SK-N-SH treated with all-trans-retinoic acid at 6 μM for 48 hours (cell line): ENCODE results near the gene COL4A1.

ENCODE experiments used
- ATAC-seq: fragments of 200-7000 bp; cut with Tn5 transposase; 3 replicates; pipeline ENCODE4 v1.9.1; 2020; ENCODE audit warnings: mild to moderate bottlenecking, moderate library complexity
- ARNTL ChIP-seq: fragments of 450-650 bp; formaldehyde crosslinking; IDR thresholded peaks from 2 replicates; pipeline ENCODE4 v1.5.0; 2020; ENCODE audit warnings: low read depth, mild to moderate bottlenecking, moderate library complexity, borderline replicate concordance
- CSDC2 ChIP-seq: fragments of 250-450 bp; sonication (Bioruptor Pico); IDR thresholded peaks from 2 replicates; pipeline ENCODE4 v1.5.0; 2020; ENCODE audit warnings: mild to moderate bottlenecking, moderate library complexity
- ESRRG ChIP-seq: fragments of 250-450 bp; sonication (Bioruptor Pico); IDR thresholded peaks from 2 replicates; pipeline ENCODE4 v1.6.1; 2021; ENCODE audit warnings: mild to moderate bottlenecking
- GLIS3 ChIP-seq: fragments of 250-450 bp; sonication (Bioruptor Pico); IDR thresholded peaks from 2 replicates; pipeline ENCODE4 v1.5.0; 2020; ENCODE audit warnings: mild to moderate bottlenecking, moderate library complexity
- OSR1 ChIP-seq: fragments of 250-450 bp; sonication (Bioruptor Pico); IDR thresholded peaks from 2 replicates; pipeline ENCODE4 v1.8.0; 2022; ENCODE audit warnings: moderate library complexity, mild to moderate bottlenecking, inconsistent platforms
- PPARA ChIP-seq: fragments of 250-450 bp; sonication (Bioruptor Pico); IDR thresholded peaks from 2 replicates; pipeline ENCODE4 v1.5.0; 2020; ENCODE audit warnings: mild to moderate bottlenecking, borderline replicate concordance
- RARB ChIP-seq: fragments of 250-450 bp; sonication (Bioruptor Pico); IDR thresholded peaks from 2 replicates; pipeline ENCODE4 v1.8.0; 2021; ENCODE audit warnings: mild to moderate bottlenecking, moderate library complexity
- SNAI2 ChIP-seq: fragments of 250-450 bp; sonication (Bioruptor Pico); IDR thresholded peaks from 2 replicates; pipeline ENCODE4 v1.5.0; 2020; ENCODE audit warnings: mild to moderate bottlenecking, moderate library complexity
- TCF4 ChIP-seq: fragments of 250-450 bp; sonication (Bioruptor Pico); IDR thresholded peaks from 2 replicates; pipeline ENCODE4 v1.8.0; 2021; ENCODE audit warnings: mild to moderate bottlenecking, moderate library complexity, borderline replicate concordance
- TOX ChIP-seq: fragments of 250-450 bp; sonication (Bioruptor Pico); IDR thresholded peaks from 2 replicates; pipeline ENCODE4 v1.8.0; 2021; ENCODE audit warnings: mild to moderate bottlenecking, moderate library complexity, borderline replicate concordance
- ZC3H10 ChIP-seq: fragments of 250-450 bp; sonication (Bioruptor Pico); IDR thresholded peaks from 2 replicates; pipeline ENCODE4 v1.5.1; 2021; ENCODE audit warnings: mild to moderate bottlenecking, moderate library complexity
- ZFP3 ChIP-seq: fragments of 250-450 bp; sonication (Bioruptor Pico); IDR thresholded peaks from 2 replicates; pipeline ENCODE4 v1.5.0; 2020; ENCODE audit warnings: mild to moderate bottlenecking, moderate library complexity
- ZFP30 ChIP-seq: fragments of 450-650 bp; formaldehyde crosslinking; IDR thresholded peaks from 2 replicates; pipeline ENCODE4 v1.5.0; 2022; ENCODE audit warnings: mild to moderate bottlenecking, moderate library complexity
- ZNF565 ChIP-seq: fragments of 450-650 bp; formaldehyde crosslinking; conservative IDR thresholded peaks from 2 replicates; pipeline ENCODE4 v1.5.0; 2020; ENCODE audit warnings: low read depth, mild to moderate bottlenecking, moderate library complexity
- ZNF70 ChIP-seq: fragments of 450-650 bp; formaldehyde crosslinking; IDR thresholded peaks from 2 replicates; pipeline ENCODE4 v1.5.0; 2020; ENCODE audit warnings: mild to moderate bottlenecking, moderate library complexity
- ZNF8 ChIP-seq: fragments of 450-650 bp; formaldehyde crosslinking; IDR thresholded peaks from 2 replicates; pipeline ENCODE4 v1.5.0; 2020; ENCODE audit warnings: mild to moderate bottlenecking, moderate library complexity
- TF ChIP-seq, protein P1 (sequence below): fragments of 250-450 bp; sonication (Bioruptor Pico); IDR thresholded peaks from 2 replicates; pipeline ENCODE4 v1.8.0; 2020; ENCODE audit warnings: mild to moderate bottlenecking, moderate library complexity, borderline replicate concordance
- TF ChIP-seq, protein P2 (sequence below): fragments of 250-450 bp; sonication (Bioruptor Pico); IDR thresholded peaks from 2 replicates; pipeline ENCODE4 v1.5.1; 2021; ENCODE audit warnings: mild to moderate bottlenecking, moderate library complexity
- TF ChIP-seq, protein P3 (sequence below): fragments of 250-450 bp; sonication (Bioruptor Pico); IDR thresholded peaks from 2 replicates; pipeline ENCODE4 v1.8.0; 2021; ENCODE audit warnings: low read depth, mild to moderate bottlenecking, moderate library complexity, borderline replicate concordance
- TF ChIP-seq, protein P4 (sequence below): fragments of 250-450 bp; sonication (Bioruptor Pico); IDR thresholded peaks from 2 replicates; pipeline ENCODE4 v1.5.0; 2020; ENCODE audit warnings: mild to moderate bottlenecking, moderate library complexity

COL4A1 gene

DNA sequence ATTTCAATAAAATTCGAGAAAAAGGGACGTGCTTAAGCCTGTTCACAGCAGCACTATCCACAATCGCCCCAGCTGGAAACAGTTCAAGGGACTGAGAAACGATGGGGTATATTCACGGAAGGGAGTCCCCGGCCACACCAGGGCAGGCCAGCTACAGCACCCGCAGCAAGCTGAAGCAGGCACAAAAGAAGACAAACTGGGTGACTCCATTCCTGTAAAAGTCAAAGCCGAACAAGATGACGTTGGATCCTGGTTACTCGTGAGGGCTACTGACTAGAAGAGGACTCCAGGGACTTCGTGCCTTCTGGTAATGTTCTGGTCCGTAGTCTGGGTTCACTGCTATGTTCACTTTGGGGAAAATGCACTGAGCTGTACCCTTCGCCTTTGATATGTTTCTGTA is 57.6 kb downstream of the COL4A1 start:
- ATAC-seq = no peak

DNA sequence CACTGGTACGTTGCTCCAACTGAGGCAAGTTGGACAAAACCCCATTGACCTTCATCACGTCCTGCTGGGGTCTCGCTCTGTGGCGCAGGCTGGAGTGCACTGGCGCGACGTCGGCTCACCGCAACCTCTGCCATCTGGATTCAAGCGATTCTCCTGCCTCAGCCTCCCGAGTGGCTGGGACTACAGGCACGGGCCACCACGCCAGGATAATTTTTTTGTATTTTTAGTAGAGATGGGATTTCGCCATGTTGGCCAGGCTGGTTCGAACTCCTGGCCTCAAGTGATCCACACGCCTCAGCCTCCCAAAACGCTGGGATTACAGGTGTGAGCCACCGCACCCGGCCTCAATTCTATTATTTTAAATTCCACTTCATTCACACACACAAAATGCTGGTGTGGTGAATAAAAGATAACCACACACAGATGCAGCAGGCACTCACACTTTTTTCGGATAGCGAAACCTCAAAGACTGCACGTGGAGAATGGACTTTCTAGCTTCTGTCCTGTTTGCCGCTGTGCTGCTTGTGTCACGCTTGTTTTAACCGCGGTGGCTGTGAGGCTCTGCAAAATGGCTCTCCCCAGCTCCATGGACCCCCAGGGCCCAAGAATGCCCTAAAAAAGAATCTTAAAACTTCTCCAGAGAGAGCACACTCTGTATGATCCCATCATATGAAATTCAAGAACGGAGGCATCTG is 58.4 kb downstream of the COL4A1 start:
- no peak for ATAC-seq
- no peak for TF ChIP-seq RARB
- TF ChIP-seq, protein P1, sequence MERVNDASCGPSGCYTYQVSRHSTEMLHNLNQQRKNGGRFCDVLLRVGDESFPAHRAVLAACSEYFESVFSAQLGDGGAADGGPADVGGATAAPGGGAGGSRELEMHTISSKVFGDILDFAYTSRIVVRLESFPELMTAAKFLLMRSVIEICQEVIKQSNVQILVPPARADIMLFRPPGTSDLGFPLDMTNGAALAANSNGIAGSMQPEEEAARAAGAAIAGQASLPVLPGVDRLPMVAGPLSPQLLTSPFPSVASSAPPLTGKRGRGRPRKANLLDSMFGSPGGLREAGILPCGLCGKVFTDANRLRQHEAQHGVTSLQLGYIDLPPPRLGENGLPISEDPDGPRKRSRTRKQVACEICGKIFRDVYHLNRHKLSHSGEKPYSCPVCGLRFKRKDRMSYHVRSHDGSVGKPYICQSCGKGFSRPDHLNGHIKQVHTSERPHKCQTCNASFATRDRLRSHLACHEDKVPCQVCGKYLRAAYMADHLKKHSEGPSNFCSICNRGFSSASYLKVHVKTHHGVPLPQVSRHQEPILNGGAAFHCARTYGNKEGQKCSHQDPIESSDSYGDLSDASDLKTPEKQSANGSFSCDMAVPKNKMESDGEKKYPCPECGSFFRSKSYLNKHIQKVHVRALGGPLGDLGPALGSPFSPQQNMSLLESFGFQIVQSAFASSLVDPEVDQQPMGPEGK (CRISPR knock-in tag) = no peak
- TF ChIP-seq ARNTL (CRISPR knock-in tag) = no peak
- TF ChIP-seq ZNF565 (CRISPR knock-in tag) = no peak
- TF ChIP-seq, protein P2, sequence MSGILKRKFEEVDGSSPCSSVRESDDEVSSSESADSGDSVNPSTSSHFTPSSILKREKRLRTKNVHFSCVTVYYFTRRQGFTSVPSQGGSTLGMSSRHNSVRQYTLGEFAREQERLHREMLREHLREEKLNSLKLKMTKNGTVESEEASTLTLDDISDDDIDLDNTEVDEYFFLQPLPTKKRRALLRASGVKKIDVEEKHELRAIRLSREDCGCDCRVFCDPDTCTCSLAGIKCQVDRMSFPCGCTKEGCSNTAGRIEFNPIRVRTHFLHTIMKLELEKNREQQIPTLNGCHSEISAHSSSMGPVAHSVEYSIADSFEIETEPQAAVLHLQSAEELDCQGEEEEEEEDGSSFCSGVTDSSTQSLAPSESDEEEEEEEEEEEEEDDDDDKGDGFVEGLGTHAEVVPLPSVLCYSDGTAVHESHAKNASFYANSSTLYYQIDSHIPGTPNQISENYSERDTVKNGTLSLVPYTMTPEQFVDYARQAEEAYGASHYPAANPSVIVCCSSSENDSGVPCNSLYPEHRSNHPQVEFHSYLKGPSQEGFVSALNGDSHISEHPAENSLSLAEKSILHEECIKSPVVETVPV (CRISPR knock-in tag) = no peak
- TF ChIP-seq, protein P3, sequence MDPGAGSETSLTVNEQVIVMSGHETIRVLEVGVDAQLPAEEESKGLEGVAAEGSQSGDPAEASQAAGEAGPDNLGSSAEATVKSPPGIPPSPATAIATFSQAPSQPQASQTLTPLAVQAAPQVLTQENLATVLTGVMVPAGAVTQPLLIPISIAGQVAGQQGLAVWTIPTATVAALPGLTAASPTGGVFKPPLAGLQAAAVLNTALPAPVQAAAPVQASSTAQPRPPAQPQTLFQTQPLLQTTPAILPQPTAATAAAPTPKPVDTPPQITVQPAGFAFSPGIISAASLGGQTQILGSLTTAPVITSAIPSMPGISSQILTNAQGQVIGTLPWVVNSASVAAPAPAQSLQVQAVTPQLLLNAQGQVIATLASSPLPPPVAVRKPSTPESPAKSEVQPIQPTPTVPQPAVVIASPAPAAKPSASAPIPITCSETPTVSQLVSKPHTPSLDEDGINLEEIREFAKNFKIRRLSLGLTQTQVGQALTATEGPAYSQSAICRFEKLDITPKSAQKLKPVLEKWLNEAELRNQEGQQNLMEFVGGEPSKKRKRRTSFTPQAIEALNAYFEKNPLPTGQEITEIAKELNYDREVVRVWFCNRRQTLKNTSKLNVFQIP (CRISPR knock-in tag) = no peak
- no peak for TF ChIP-seq SNAI2 (CRISPR knock-in tag)
- TF ChIP-seq, protein P4, sequence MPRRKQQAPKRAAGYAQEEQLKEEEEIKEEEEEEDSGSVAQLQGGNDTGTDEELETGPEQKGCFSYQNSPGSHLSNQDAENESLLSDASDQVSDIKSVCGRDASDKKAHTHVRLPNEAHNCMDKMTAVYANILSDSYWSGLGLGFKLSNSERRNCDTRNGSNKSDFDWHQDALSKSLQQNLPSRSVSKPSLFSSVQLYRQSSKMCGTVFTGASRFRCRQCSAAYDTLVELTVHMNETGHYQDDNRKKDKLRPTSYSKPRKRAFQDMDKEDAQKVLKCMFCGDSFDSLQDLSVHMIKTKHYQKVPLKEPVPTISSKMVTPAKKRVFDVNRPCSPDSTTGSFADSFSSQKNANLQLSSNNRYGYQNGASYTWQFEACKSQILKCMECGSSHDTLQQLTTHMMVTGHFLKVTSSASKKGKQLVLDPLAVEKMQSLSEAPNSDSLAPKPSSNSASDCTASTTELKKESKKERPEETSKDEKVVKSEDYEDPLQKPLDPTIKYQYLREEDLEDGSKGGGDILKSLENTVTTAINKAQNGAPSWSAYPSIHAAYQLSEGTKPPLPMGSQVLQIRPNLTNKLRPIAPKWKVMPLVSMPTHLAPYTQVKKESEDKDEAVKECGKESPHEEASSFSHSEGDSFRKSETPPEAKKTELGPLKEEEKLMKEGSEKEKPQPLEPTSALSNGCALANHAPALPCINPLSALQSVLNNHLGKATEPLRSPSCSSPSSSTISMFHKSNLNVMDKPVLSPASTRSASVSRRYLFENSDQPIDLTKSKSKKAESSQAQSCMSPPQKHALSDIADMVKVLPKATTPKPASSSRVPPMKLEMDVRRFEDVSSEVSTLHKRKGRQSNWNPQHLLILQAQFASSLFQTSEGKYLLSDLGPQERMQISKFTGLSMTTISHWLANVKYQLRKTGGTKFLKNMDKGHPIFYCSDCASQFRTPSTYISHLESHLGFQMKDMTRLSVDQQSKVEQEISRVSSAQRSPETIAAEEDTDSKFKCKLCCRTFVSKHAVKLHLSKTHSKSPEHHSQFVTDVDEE (CRISPR knock-in tag) = no peak
- no peak for TF ChIP-seq TCF4 (CRISPR knock-in tag)
- TF ChIP-seq ZNF70 = no peak
- TF ChIP-seq ZFP30 (CRISPR knock-in tag) = no peak

More for the DNA sequence above, 57.6 kb downstream of the COL4A1 start:
- TF ChIP-seq SNAI2 (CRISPR knock-in tag) (no peak), ESRRG (CRISPR knock-in tag) (no peak), ZFP30 (CRISPR knock-in tag) (no peak), CSDC2 (CRISPR knock-in tag) (no peak), RARB (no peak), ZFP3 (CRISPR knock-in tag) (no peak), ZC3H10 (no peak)
- TF ChIP-seq, protein P4 (CRISPR knock-in tag) = no peak

DNA sequence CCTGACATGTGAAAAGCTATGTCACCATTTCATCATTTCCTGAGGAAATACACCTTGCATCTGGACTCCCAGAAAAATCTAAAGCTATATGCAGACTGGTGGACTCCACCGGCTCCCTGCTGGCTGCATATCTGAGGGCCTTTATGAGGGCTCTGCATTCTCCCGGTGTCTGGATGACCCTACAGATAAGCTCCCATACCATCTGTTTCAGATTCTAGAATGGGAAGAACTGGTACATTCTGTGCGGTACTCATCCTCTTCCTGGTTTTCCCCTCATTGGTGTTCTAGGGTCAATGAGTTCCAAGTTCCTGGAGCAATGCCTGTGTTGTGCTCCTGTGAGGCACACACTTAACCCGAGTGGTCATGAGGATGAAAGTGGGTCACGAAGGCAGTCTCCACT is 60.4 kb downstream of the COL4A1 start:
- ATAC-seq = no peak
- TF ChIP-seq ZC3H10 = no peak
- TF ChIP-seq, protein P4 (CRISPR knock-in tag) = no peak
- no peak for TF ChIP-seq ESRRG (CRISPR knock-in tag)
- TF ChIP-seq PPARA (CRISPR knock-in tag) = no peak
- TF ChIP-seq ARNTL (CRISPR knock-in tag) = no peak
- TF ChIP-seq, protein P2 (CRISPR knock-in tag) = no peak
- no peak for TF ChIP-seq RARB
- no peak for TF ChIP-seq ZFP3 (CRISPR knock-in tag)
- TF ChIP-seq GLIS3 = no peak
- no peak for TF ChIP-seq ZNF8 (CRISPR knock-in tag)
- no peak for TF ChIP-seq TOX (CRISPR knock-in tag)
- no peak for TF ChIP-seq OSR1
- TF ChIP-seq TCF4 (CRISPR knock-in tag) = no peak
- TF ChIP-seq ZNF70 = no peak
